HG03280 (cell line): ENCODE data around the gene CMTM8.
"Not testable (repeated sequence)": the region's sequence is repeated elsewhere in the genome, so short reads cannot be mapped to it uniquely, and the experiment has no call there.

Experiments
- ATAC-seq: cut with Tn5 transposase; IDR thresholded peaks from one replicate; pipeline ENCODE4 v1.9.1; 2021; ENCODE audit warnings: mild to moderate bottlenecking, moderate library complexity; ENCODE audit not compliant: unreplicated experiment

Gene CMTM8

DNA sequence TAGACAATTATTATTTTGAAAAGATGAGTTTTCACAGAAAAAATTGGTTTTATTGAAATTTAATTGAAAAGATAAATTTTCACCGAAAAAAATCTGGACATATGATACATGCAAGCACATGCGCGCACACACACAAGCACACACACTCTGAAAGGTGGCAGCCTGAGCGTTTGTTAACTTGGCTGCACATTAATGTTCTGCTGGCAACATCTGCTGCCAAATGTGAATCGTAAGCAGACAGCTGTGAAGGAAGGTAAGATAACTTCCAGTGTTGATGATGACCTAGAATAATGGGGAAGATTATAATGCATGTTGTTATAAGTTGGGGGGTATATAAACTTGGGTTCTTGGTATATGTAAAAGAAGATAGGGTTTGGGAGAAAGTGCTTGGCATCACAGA lies 134.8 kb downstream of the CMTM8 start:
- ATAC-seq = no peak

GRCh38 chr3:32373844-32374243 lies 135.4 kb downstream of the CMTM8 start:
- ATAC-seq = no peak

- peak; percentile 67 for ATAC-seq
These were observed 136.5 kb downstream of the CMTM8 start for GRCh38 chr3:32374788-32375595.

GRCh38 chr3:32375596-32375930 lies 137.1 kb downstream of the CMTM8 start:
- ATAC-seq = no peak

GRCh38 chr3:32376115-32376514 lies 137.6 kb downstream of the CMTM8 start:
- ATAC-seq = no peak

GRCh38 chr3:32379831-32380500 lies 141.5 kb downstream of the CMTM8 start:
- ATAC-seq = no peak

- ATAC-seq = no peak
These were observed 143.4 kb downstream of the CMTM8 start for GRCh38 chr3:32381922-32382321.

GRCh38 chr3:32383136-32383711 lies 144.7 kb downstream of the CMTM8 start:
- no peak for ATAC-seq

DNA sequence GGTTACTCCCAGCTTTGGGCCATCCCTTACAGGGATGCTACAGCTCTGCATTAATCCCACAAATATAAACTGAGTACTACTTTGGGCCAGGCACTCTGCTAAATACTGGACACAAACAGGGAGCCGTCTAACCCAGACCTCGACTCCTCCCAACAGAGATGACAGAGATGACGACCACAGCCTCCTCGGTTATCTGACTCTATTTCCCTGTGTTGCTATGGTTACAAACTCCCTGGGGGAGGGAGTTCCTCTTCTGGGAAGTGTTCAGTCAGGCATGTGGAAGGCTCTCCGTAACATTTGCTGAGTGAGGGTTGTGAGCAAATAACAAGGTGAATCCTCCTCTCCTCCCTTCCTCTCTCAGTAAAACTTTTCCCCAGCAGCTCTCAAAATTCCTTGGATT lies 146.5 kb downstream of the CMTM8 start:
- no peak for ATAC-seq

GRCh38 chr3:32387512-32387911 lies 149.0 kb downstream of the CMTM8 start:
- no peak for ATAC-seq

- ATAC-seq = not testable (repeated sequence)
These were observed 151.1 kb downstream of the CMTM8 start for GRCh38 chr3:32389577-32389976.

DNA sequence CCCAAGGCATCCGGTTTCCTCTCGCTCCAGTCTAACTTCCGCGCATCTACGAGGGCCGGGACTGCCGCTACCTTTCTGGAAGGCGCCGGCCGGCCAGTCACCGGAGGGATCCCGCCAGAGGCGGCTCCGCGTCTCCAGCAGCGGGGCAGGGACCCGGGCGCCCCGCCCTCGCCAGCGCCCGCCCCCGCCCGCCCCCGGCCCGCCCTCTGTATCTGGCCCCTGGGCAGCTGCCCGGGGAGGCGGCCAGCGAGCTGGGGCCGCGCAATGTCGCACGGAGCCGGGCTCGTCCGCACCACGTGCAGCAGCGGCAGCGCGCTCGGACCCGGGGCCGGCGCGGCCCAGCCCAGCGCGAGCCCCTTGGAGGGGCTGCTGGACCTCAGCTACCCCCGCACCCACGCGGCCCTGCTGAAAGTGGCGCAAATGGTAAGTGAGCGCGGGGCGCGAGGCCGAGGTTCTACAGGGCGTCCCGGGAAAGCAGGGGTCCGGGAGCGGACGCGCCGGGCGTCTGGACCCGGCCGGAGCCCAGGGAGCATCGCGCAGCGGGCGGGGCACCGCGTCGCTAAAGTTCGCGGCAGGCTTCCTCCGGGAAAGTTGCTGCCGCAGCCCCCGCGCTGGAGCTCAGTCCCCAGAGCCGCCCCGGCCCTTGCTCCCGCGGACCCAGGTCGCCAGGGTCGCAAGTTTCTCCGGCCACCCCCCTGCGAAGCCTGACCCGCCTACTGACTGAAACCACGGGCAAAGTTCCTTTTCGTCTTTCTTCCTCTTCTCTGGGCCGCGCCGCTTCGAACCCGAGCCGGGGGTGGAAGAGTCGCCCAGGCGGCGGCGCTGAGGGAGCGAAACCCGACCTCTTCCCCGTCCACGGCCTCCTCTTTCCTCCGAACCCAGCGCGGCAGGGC lies 153.4 kb downstream of the CMTM8 start, which contains the start of gene CMTM7:
CMTM7 (plus strand) TSS at position 211 of the 893 bp plus-strand sequence; CDS start at position 265, 54 bp downstream.
- no peak for ATAC-seq

DNA sequence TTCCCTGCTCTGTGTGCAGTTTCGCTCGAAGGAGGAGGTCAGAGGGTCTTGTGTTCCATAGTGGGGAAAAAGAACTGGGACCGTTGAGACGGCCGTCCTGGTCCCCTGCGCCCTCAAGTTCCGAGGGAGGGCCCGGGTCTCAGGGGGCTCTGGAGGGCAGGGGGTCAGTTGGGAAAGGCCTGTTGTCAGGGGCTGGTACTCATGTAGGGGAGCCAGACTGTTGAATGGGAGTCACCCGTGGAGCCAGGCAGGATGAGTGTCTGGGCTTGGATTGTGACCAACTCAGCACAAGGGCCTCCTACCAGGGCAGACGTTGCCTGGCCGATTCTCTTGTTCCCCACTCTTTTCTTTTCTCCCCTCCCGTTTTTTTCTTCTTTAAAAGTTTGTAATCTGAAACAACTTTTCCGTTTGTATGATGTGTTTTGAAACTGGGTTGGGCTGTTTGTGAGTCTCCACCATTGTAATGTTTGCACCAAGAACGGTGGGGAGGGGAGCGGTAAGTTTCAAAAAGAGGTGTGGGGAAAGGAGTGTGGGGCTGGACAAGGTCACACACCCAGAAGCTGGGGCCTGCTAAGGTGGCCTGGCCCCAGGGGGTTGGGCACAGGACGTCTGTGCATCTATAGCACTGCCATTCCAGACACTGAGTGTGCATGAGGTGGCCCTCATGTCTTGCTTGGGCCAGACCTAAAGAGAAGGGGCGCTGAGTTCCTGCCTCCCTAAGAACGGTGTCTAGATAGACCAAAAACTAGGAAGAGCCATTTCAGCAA lies 154.2 kb downstream of the CMTM8 start:
- ATAC-seq = no peak

DNA sequence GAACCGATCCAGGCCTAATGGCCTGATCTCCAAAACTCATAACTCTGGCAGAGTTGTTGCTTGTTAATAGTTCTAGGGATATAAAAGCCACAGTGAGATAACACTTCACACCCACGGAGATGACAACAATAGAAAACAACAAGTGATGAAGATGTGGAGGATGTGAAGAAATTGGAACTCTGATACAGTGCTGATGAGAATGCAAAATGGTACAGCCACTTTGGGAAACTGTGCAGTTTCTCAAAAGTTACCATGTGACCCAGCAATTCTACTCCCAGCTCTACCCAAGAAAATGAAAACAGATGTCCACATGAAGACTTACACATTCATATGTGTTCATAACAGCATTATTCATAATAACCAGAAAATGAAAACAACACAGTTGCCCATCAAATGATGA lies 157.0 kb downstream of the CMTM8 start:
- ATAC-seq = no peak

GRCh38 chr3:32397941-32398340 lies 159.5 kb downstream of the CMTM8 start:
- ATAC-seq = no peak

GRCh38 chr3:32398531-32398930 lies 160.1 kb downstream of the CMTM8 start:
- ATAC-seq = no peak

- ATAC-seq = no peak
These were observed 160.6 kb downstream of the CMTM8 start for GRCh38 chr3:32399030-32399620.

DNA sequence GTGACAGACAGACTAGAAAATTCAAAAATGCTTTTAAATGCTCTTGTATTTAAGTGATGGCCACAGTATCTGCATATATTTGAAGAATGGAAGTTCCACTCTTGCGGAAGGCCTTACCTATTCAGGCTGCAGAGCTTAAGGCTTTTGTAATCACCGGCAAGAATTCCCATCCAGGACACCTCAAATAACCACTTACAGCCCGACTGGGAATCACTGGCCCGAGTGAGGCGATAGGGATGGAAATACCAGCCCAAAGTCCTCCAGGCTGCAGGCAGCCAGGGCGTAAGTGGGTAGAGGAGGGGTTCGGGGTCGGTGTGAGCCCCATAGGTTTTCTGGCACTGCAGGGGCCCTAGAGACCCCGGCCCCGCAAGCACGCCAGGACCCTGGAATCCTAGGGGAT lies 162.6 kb downstream of the CMTM8 start:
- ATAC-seq = peak; percentile 14

- peak; percentile 53 for ATAC-seq
These were observed 163.1 kb downstream of the CMTM8 start for GRCh38 chr3:32401556-32402081.

DNA sequence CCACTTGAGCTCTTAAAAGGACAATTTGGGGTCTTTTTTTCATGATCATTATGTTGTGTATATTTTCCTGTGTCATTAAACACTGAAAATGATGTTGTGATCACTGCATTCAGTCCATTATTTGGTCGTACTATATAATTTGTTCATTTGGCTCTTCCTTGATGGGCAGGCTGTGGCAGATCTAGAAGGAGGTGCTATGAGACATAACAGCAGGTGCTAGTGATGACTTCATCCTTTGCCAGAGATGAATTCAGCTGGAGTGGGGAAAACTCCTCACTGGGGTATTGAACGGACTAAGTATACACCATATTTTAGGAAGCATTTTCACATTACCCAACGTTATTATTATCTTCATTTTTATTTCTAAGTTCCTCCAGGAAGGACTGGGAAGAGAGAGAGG lies 165.2 kb downstream of the CMTM8 start:
- no peak for ATAC-seq
